Measurements from ENCODE around the gene ADAP1.
"Not testable (repeated sequence)": the region's sequence is repeated elsewhere in the genome, so short reads cannot be mapped to it uniquely, and the experiment has no call there.

The ADAP1 gene

DNA sequence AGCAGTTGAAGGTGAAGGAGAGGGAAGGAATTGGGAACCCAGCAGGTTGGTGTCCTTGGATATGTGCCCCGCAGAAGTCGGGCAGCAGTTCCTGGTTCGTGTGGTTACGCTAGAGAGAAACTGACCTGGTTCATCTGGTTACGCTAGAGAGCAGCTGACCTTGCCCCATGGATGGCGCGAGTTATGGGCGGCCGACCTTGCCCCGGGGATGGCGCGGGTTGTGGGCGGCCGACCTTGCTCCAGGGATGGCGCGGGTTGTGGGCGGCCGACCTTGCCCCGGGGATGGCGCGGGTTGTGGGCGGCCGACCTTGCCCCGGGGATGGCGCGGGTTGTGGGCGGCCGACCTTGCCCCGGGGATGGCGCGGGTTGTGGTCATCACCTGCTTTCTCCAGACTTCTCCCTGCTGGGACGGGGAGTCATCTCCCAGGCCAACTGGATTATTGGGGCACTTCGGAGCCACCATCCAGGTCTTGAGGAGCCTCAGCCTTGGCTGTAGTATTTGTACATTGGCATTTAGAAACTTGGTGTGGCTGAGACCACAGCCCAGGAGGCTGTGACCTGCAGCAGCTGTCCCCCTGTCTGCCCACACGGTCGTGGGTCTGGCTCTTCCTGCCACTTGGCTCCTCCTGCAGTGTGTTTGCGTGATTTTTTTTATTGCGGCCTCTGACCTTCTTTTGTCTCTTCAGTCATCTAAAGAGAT, 72.0 kb downstream of the ADAP1 start:
- no peak for DNase-seq (ENCODE audit: low read depth in 2 of 2)

DNA sequence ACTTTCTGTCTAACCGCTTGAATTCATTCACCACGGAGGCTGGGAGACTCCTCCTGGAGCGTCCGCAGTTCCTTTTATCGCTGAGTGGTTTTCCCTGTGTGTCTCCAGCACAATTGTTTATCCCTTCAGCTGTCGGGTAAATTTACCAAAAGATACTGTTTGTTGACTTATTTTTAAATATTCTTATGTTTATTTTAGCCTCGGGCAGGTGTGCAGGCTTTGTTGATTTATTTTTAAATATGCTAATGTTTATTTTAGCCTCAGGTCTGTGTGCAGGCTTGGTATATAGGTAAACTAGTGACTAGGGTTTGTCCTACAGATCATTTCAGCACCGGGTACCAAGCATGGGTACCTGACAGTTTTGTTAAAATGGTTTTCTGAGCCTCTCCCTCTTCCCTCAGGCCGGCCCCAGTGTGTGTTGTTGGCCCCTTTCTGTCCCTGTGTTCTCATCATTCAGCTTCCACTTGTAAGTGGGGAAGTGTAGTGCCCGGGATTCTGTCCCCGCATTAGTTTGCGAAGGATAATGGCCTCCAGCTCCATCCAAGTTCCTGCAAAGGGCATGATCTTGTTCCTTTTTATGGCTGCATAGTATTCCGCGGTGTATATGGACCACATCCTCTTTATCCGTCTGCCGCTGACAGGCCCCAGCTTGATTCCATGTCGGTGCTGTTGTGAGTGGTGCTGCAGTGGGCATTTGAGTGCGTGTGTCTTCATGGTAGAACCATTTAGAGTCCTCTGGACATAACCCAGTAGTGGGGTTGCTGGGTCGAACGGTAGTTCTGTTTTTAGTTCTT, 72.8 kb downstream of the ADAP1 start:
- no peak for DNase-seq (ENCODE audit: low read depth in 2 of 2)

DNA sequence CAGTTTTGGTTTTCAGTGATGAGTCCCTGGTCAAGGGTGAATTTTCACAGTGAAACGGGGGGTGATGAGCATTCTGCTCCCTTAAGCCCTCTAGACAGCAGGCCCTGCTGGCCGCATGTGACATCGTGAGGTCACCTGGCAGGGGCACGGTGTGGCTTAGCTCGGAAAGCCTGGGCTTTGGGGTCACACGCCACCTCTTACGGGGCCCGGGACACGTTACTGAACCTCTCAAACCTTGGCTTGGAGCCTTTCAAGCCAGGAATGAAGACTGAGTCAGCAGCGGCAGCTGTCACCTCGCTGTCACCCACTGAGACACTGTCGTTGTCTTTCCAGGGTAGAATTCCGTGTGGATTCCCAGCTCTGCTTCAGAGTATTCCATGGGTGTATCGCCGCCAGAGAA, 74.0 kb downstream of the ADAP1 start:
- DNase-seq (ENCODE audit: low read depth in 2 of 2) = no peak

DNA sequence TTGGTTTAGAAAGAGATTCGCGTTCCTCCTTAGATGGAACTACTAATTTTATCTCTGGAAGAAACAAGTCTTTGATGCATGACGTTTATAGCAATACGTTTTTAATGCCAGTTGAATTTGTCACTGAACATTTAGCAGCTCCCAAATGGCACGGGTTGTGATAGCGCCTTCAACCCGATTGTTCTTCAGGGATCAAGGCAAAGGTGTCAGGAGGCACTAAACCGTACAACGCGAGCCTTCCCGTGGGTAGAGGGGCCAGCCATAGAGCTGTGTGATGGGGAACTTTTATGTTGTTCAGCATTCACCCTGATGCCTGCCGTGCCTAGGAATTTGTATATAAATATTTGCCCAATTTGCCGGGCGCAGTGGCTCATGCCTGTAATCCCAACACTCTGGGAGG, 74.8 kb downstream of the ADAP1 start:
- DNase-seq (ENCODE audit: low read depth in 2 of 2) = no peak

DNA sequence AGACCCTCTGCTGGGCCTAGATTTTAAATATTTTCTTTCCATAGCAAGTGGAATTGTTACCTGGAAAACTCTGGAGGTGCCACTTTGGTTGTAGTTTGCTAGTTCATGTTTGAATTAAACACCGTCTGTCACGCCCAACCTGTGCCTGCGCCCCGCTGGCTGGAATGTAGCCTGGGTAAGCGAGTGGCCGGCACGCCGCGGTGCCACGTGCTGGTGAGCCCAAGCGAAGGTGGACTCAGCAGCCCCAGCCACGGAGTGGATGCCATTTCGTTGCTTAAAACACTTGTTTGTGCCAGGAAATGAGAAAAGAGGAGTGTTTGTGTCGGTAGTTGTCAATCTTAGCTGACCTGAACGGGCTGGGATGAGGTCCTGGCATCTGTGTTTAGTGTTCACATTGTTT, 75.4 kb downstream of the ADAP1 start:
- DNase-seq (ENCODE audit: low read depth in 2 of 2) = no peak

DNA sequence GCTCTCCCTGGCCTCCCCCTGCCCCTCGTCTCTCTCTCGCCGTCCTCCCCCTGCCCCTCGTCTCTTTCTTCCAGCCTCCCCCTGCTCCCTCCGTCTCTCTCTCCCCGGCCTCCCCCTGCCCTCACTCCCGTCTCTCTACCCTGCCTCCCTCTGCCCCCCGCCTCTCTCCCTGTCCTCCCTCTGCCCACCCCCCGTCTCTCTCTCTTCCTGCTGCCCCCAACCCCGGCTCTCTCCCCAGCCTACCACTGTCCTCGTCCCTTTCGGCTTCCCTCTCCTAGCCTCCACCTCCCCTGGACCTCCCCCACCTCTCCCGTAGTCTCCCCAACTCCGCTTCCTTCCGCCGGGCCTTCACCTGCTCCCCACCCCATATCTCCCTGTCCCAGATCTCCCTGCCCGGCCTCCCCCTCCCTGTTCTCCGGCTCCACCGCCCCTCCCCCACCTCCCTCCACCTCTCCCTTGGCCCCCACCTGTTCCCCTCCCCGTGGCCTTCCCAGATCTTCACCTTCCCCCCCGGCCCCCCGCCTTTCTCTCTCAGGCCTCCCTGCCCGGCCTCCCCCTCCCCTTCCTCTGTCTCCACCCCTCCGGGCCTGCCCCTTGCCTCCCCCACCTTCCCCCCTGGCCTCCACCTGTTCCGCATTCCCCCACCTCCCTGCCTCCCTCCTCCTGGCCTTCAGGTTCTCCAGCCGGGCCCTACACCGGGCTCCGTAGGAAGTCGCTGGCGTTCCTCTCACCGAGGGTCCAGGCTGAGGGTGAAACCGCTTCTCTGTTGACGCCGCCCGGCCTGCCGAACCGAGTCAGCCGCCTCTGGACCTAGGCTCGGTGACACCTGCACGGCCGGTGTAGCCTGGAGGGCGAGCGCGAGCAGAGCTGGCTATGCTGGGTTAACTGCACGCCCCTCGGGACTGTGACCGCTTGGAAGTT, 76.9 kb downstream of the ADAP1 start:
- DNase-seq (ENCODE audit: low read depth in 2 of 2) = no peak

DNA sequence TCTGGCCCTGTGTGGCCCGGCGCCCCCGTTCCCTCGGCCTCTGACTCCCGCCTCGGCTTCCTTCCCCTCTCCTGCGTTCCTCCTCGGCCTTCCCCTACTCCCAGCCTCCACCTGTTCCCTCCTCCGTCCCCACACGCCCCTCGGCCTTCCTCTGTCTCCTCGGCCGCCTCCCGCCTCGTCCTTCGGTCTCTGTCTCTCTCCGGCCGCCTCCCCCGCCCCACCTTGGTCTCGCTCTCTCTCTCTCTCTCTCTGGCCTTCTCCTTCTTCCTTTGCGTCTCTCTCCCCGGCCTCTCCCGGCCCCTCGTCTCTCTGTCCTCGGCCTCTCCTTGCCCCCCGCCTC, 77.5 kb downstream of the ADAP1 start:
- DNase-seq (ENCODE audit: low read depth in 2 of 2) = no peak

DNA sequence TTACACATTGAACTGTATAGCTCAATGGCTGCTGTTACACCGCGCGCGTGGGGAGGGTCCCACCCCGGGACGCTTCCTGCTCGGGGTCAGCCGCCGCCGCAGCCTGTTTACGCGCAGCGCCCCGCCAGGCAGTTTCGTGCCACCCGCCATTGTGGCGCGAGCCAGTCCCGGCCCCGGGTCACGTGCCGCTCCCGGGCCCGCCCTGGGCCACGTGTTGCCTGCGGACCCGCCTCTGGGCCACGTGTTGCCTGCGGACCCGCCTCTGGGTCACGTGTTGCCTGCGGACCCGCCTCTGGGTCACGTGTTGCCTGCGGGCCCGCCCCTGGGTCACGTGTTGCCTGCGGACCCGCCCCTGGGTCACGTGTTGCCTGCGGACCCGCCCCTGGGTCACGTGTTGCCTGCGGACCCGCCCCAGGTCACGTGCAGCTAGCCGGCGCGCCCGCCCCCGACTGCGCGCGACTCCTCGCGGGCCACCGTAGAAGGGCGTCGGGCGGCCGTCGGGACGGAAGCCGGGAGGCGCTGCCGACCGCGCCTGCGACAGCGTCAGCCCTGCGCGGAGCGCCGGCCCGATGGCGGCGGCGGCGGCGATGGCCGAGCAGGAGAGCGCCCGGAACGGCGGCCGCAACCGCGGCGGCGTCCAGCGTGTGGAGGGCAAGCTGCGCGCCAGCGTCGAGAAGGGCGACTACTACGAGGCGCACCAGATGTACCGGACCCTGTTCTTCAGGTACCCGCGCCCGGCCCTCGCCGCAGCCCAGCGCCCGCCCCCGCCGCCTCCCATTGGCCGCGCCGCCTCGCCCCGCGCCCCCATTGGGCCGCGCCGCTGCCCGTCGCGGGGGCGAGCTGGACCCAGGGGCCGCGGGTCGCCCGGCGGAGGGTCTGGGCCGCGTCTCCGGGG, 78.2 kb downstream of the ADAP1 start, which contains the start of gene GET4:
TSS of gene GET4 (plus strand) at position 478 of the 895 bp plus-strand sequence. CDS start at position 570, 92 bp downstream.
- DNase-seq (ENCODE audit: low read depth in 2 of 2) = peak; percentile 90 to 93

DNA sequence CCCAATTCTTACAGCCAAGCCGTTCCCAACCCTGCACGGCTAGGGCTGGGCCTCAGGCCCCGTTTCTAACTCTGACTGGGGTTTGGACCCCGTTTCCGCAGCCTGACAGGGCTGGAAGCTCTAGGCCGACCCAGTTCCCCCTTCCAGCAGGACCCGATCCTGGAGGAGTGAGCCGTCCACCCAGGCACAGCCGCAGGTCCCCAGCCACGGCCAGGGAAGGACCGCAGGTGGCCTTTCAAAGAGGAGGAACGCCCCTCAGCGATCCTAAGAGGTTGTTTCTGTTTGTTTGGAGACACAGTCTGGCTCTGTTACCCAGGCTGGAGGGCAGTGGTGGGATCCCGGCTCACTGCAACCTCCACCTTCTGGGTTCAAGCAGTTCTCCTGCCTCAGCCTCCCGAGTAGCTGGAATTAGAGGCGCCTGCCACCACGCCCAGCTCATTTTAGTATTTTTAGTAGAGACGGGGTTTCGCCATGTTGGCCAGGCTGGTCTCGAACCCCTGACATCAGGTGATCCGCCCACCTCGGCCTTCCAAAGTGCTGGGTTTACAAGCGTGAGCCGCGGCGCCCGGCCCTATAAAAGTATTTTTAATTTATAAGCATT, 78.9 kb downstream of the ADAP1 start:
- DNase-seq (ENCODE audit: low read depth in 2 of 2) = no peak

DNA sequence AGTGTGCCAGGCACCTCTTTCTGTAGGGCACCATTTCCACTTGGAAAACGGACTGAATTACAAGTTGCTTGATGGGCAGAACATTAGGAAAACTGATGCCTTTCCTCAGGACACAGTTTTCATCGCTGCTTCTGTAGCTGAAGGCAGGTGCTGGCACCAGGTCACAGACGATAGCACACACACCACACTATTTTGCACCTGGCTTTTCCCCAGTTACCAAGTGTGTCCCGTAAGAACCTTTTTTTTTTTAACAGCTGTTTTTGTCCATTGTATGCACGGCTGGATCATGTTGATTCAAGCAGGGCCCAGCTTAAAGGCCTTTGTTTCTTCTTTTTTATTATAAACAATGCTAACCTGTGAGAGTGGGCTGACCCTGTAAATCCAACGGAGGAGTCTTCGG, 79.4 kb downstream of the ADAP1 start:
- DNase-seq (ENCODE audit: low read depth in 2 of 2) = no peak

DNA sequence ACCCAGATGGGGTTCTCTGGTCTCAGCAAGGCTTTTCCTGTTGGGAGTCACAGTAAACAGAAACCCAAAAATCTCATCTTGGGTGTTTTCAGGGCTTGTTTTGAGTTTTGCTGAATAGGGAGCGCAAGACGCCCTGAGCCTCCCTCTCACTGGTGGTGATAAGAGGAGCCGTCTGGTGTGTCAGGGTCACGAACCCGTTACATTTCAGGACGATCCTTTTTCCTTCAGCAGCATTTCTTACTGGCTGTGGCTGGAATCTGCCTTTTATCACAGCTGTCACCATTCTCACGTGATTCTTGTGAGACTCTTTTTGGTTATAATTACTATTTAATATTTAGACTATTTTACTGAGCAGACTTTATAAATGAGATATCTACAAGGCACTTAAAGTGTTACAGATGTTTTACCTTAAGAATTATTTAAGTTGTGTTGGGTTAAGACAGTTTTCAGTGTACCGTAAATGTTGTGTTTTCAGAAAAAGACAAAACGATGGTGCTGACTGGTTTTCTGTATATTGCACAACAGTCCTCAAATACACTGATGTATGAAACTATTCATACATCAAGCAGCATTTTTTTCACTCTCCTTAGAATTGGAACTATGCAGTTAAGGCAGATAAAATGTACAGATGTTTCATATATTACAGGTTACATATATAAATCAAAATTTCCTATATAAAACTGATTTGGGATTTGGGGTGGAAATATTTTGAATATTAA, 80.3 kb downstream of the ADAP1 start:
- DNase-seq (ENCODE audit: low read depth in 2 of 2) = no peak

DNA sequence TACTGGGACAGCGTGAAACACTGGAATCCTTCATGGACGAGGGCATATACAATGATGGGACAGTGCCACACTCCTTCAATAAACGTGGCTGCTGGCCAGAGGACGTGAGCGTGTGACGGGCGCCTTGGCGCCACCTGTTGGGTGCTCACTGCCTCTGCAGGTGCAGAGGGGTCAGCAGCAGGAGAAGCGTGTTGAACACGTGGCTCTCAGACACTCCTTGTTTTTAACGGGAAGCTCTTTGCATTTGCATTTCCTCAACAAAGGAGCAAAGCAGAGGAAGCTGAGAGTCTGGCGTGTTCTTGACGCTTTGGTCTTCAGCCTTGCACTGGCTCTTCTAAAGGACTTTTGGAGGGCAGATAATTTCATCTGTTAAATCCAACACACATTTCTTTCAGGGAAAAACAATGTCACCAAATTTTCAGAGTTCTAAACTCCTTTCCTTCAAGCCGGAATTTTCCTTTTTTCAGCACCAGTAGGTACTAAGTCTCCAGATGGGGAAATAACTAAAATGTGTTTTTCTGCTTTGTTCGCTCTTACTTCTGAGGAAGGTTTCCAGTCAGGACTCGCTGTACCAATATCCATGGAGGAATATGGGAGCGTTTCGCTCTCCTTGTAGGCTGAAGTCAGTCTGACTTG, 81.0 kb downstream of the ADAP1 start:
- DNase-seq (ENCODE audit: low read depth in 2 of 2) = peak; percentile 55 to 60

DNA sequence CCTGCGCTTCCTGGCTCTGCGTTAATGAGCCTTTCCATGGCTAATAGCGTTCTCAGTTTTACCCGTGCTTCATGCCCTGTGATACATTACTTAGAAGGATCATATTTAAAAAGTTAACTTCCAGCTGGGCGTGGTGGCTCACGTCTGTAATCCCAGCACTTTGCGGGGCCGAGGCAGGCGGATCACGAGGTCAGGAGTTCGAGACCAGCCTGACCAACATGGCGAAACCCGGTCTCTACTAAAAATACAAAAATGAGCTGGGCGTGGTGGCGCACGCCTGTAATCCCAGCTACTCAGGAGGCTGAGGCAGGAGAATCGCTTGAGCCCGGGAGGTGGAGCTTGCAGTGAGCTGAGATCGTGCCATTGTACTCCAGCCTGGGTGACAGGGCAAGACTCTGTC, 81.8 kb downstream of the ADAP1 start:
- DNase-seq (ENCODE audit: low read depth in 2 of 2) = not testable (repeated sequence)

DNA sequence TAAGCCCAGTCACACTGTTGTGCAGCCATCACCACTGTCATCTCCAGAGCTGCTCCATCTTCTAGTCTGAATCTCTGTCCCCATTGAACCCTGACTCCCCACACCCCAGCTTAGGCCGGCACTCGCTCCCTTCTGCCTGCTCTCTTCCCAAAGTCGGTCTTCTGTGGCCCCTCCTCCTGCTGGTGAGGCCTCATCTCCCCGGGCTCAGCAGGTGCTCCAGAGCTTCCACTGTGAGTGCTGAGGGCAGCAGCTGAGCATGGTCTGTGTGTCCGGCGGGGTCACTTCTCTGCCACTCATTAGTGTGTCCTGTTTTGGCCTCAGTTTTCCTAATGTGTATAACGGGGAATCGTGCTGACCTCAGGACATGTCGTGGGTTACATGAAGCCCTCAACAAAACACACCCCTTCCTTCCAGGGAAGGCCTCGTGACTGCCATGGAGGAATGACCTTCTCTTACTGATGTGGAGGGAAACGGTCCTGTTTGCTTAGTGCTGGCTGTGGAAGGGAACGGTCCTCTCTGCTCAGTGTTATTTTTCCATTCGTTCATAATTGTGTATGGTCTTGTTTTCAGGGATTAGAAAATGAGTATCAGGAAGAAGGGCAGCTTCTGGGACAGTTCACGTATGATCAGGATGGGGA, 82.5 kb downstream of the ADAP1 start:
- DNase-seq (ENCODE audit: low read depth in 2 of 2) = no peak

DNA sequence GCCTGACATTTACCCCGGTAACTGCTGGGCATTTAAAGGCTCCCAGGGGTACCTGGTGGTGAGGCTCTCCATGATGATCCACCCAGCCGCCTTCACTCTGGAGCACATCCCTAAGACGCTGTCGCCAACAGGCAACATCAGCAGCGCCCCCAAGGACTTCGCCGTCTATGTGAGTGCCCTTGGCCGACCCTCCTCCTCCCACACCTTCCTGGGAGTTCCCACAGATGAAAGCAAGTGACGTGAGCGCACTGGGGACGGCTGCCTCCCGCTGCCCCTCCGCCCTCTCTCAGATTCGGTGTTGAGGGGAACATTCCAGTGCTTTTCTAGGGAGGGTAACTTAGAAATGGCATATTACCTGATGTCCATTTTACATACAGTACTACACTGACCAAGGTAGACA, 85.1 kb downstream of the ADAP1 start:
- DNase-seq (ENCODE audit: low read depth in 2 of 2) = no peak

DNA sequence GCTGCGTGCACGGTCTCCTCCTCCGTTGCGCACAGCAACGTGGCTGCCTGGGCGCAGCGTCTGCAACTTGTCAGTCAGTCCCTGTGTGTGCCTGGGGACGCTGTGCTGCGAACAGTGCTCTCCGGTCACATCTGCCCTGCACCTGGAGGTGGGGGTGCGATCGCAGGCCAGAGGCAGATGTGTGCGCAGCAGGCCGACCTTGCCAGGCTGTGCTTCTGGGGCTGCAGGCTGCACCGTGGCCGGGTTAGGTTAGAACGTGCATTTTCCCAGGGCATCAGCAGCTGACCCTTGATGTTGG, 86.3 kb downstream of the ADAP1 start:
- DNase-seq (ENCODE audit: low read depth in 2 of 2) = no peak

DNA sequence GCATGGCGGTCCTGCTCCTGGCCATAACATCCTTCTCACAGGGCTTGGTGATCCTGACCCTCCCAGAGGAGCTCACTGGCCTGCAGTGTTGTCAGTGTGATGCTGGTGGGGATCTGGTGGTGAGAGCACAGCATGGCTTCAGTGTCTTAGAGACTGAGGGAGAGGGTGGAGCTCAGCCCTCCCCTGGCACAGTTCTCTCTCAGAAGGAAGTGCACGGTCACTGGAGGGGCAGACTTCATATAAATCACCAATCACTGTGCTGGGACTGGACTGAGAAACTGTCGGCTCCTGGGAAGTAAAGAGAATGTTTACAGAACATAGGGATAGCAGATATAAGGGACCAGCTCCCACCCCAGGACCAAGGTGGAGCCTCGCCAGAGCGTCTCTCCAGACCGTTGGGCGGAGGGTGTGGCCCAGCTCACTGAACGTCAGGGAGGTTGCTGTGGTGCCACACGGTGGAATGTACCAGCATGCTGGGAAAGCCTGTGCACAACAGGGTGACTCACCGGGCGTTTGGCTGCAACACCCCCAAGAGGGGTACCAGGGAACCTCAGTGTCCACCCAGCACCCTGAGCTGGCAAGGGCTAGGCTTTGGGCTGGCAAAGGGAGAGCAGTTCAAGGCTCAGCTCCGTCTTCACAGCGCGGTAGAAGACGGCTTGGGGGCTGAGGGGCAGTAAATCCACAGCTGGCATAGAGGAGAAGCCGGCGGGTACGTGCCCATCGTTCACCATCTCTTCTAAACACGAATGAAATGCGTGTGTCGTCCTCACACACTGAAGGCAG, 86.9 kb downstream of the ADAP1 start:
- DNase-seq (ENCODE audit: low read depth in 2 of 2) = no peak

DNA sequence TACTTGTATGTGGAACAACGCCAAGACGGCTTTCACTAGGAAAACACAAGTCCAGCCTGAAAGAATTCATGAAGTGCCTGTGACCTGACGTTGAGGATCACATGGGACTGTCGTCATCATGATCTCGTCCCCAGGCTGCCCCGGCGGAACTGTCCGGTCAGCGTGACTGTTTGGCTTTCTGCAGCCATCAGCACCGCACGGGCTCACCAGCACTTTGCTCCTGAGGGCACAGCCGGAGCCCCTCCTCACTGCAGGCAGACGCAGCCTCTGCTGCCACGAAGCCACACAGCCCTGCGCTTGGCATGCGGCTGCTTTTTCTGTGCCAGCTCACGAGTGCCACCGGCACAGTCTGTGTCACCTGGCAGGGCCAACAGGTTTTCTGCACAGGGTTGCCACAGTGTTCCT, 87.5 kb downstream of the ADAP1 start:
- DNase-seq (ENCODE audit: low read depth in 2 of 2) = no peak

DNA sequence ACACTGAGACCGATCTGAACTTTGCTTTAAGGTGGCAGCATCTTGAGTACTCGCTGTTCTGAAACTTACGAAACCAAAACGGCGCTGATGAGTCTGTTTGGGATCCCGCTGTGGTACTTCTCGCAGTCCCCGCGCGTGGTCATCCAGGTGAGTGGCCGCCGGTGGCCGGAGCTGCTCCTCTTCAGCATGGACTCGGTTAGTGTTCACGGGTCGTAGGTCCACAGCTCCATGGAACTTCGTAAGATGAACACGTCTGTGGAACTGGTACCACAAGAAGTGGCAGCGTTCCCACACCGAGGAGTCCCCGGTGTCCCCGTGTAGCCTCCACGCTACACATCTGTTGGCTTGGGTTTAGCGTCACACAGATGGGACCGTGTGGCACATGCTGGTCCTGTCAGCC, 88.6 kb downstream of the ADAP1 start:
- DNase-seq (ENCODE audit: low read depth in 2 of 2) = no peak

Data from stimulated activated CD4-positive, alpha-beta T cell treated with anti-CD3 and anti-CD28 coated beads, Interleukin-1b, Interleukin-23, amount 100 ng/mL, for 4 hours (primary cell).